ENCODE measurements around the gene MICAL1.
"Not testable (repeated sequence)": the region's sequence is repeated elsewhere in the genome, so short reads cannot be mapped to it uniquely, and the experiment has no call there.

MICAL1 gene

GRCh38 chr6:109473120-109473519 is 17.5 kb upstream of the MICAL1 start:
- Histone ChIP-seq H3K27me3 (ENCODE audit: control insufficient read depth, insufficient read depth, low read length) (no peaks in the 10 kb centered on the region), H3K9ac (ENCODE audit: low read length) (no peak overlapping the region), H3K4me3 (ENCODE audit: low read length) (no peak overlapping the region), H3K36me3 (ENCODE audit: control insufficient read depth, insufficient read depth, low read length) (peaks cover 5% of the 10 kb centered on the region), H3K9me3 (ENCODE audit: control insufficient read depth, low read length) (no peaks in the 10 kb centered on the region), H3K4me1 (ENCODE audit: control insufficient read depth, insufficient read depth, low read length) (peaks cover 7% of the 10 kb centered on the region)

- H3K9ac ChIP-seq (ENCODE audit: low read length): no peak overlapping the region
- no peaks in the 10 kb centered on the region for H3K27me3 ChIP-seq (ENCODE audit: control insufficient read depth, insufficient read depth, low read length)
- H3K9me3 ChIP-seq (ENCODE audit: control insufficient read depth, low read length): no peaks in the 10 kb centered on the region
- peaks cover 1% of the 10 kb centered on the region for H3K4me1 ChIP-seq (ENCODE audit: control insufficient read depth, insufficient read depth, low read length)
- H3K36me3 ChIP-seq (ENCODE audit: control insufficient read depth, insufficient read depth, low read length): peaks cover 5% of the 10 kb centered on the region
- no peak overlapping the region for H3K4me3 ChIP-seq (ENCODE audit: low read length)
These were observed 16.8 kb upstream of the MICAL1 start for GRCh38 chr6:109472132-109472995.

GRCh38 chr6:109471105-109471810 is 15.7 kb upstream of the MICAL1 start:
- H3K4me1 ChIP-seq (ENCODE audit: control insufficient read depth, insufficient read depth, low read length): peaks cover 5% of the 10 kb centered on the region
- H3K4me3 ChIP-seq (ENCODE audit: low read length): no peak overlapping the region
- H3K36me3 ChIP-seq (ENCODE audit: control insufficient read depth, insufficient read depth, low read length): peaks cover 5% of the 10 kb centered on the region
- H3K9ac ChIP-seq (ENCODE audit: low read length): no peak overlapping the region
- no peaks in the 10 kb centered on the region for H3K27me3 ChIP-seq (ENCODE audit: control insufficient read depth, insufficient read depth, low read length)
- no peaks in the 10 kb centered on the region for H3K9me3 ChIP-seq (ENCODE audit: control insufficient read depth, low read length)

- Histone ChIP-seq H3K27me3 (ENCODE audit: control insufficient read depth, insufficient read depth, low read length) (no peaks in the 10 kb centered on the region), H3K9ac (ENCODE audit: low read length) (no peak overlapping the region), H3K4me1 (ENCODE audit: control insufficient read depth, insufficient read depth, low read length) (peaks cover 11% of the 10 kb centered on the region), H3K36me3 (ENCODE audit: control insufficient read depth, insufficient read depth, low read length) (peaks cover 13% of the 10 kb centered on the region), H3K9me3 (ENCODE audit: control insufficient read depth, low read length) (no peaks in the 10 kb centered on the region), H3K4me3 (ENCODE audit: low read length) (no peak overlapping the region)
These were observed 14.1 kb upstream of the MICAL1 start for GRCh38 chr6:109469591-109470189.

GRCh38 chr6:109467696-109468095 is 12.1 kb upstream of the MICAL1 start:
- H3K4me1 ChIP-seq (ENCODE audit: control insufficient read depth, insufficient read depth, low read length): peaks cover 15% of the 10 kb centered on the region
- H3K27me3 ChIP-seq (ENCODE audit: control insufficient read depth, insufficient read depth, low read length): no peaks in the 10 kb centered on the region
- peaks cover 13% of the 10 kb centered on the region for H3K36me3 ChIP-seq (ENCODE audit: control insufficient read depth, insufficient read depth, low read length)
- no peak overlapping the region for H3K9ac ChIP-seq (ENCODE audit: low read length)
- H3K9me3 ChIP-seq (ENCODE audit: control insufficient read depth, low read length): no peaks in the 10 kb centered on the region
- H3K4me3 ChIP-seq (ENCODE audit: low read length): no peak overlapping the region

DNA sequence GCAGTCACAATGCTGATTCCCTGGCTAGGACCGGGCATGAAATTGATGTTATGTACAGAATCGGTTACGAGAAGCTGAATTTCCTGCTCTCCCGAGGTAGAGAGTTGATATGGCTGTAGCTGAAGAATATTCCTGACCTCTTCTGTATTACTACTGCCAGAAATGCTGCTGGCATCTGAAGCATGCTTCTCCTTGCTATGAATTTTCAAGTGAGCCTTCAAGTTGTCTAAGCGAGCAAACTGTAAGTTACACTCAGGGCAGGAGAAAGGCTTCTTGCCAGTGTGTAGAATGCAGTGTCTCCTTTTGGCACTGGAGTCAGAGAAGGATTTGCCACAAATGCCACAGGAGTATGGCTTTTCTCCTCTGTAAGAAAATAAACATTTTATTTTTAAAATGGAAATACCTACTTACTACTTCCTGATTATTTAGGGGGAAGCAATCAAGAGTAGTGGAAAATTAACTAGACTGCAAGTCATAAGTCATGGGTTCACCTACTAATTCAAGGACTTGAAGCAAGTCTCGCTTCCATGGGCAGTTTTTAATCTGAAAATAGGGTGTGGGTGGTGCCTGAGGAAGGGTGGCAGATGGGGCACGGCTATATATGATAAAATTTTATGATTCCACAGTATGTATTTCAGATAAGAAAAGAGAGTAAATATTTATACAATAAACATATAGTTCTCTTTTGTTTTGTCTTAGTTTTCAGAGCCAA is 10.8 kb upstream of the MICAL1 start:
- peaks cover 15% of the 10 kb centered on the region for H3K4me1 ChIP-seq (ENCODE audit: control insufficient read depth, insufficient read depth, low read length)
- no peaks in the 10 kb centered on the region for H3K9me3 ChIP-seq (ENCODE audit: control insufficient read depth, low read length)
- H3K36me3 ChIP-seq (ENCODE audit: control insufficient read depth, insufficient read depth, low read length): peaks cover 8% of the 10 kb centered on the region
- no peak overlapping the region for H3K9ac ChIP-seq (ENCODE audit: low read length)
- no peaks in the 10 kb centered on the region for H3K27me3 ChIP-seq (ENCODE audit: control insufficient read depth, insufficient read depth, low read length)
- no peak overlapping the region for H3K4me3 ChIP-seq (ENCODE audit: low read length)

GRCh38 chr6:109465772-109466171 is 10.2 kb upstream of the MICAL1 start:
- H3K27me3 ChIP-seq (ENCODE audit: control insufficient read depth, insufficient read depth, low read length): no peaks in the 10 kb centered on the region

DNA sequence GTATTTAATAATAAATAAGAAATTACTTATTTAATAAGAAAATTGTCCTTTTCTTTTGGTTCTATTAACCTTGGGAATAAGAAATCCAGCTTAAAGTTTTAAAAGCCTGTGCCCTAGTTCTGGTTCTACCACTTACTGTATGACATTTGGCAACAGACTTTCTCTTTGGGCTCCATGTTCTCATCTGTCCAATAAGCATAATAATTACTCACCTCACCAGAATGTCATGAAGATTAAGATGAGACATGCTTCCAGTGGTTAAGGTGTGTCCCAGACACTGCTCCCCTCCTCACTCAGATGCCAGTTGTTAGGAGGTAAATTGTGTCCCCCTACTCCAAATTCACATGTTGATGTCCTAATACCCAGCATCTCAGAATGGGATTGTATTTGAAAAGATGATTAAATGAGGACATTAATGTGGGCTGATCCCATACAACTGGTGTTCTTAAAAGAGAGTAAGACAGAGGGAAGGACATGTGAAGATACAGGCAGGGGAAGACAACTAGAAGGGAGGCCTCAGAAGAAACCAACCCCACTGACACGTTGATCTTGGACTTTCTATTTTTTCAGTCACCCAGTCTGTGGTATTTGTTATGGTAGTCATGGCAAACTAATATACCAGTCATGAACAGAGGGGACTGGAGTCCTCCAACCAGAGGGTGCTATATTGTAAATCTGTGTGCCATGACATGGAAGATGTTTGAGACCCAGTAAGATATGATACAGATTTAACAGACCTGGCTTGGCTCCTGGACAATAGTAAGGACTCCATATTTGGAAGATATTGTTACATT is 6.4 kb upstream of the MICAL1 start:
- H3K36me3 ChIP-seq (ENCODE audit: control insufficient read depth, insufficient read depth, low read length): peaks cover 8% of the 10 kb centered on the region
- H3K4me1 ChIP-seq (ENCODE audit: control insufficient read depth, insufficient read depth, low read length): peaks cover 37% of the 10 kb centered on the region
- H3K27me3 ChIP-seq (ENCODE audit: control insufficient read depth, insufficient read depth, low read length): no peaks in the 10 kb centered on the region
- no peaks in the 10 kb centered on the region for H3K9me3 ChIP-seq (ENCODE audit: control insufficient read depth, low read length)
- H3K4me3 ChIP-seq (ENCODE audit: low read length): no peak overlapping the region
- no peak overlapping the region for H3K9ac ChIP-seq (ENCODE audit: low read length)

More at GRCh38 chr6:109465772-109466171, 10.2 kb upstream of the MICAL1 start:
- Histone ChIP-seq H3K9ac (ENCODE audit: low read length) (no peak overlapping the region), H3K4me3 (ENCODE audit: low read length) (no peak overlapping the region), H3K4me1 (ENCODE audit: control insufficient read depth, insufficient read depth, low read length) (peaks cover 15% of the 10 kb centered on the region), H3K9me3 (ENCODE audit: control insufficient read depth, low read length) (no peaks in the 10 kb centered on the region), H3K36me3 (ENCODE audit: control insufficient read depth, insufficient read depth, low read length) (peaks cover 8% of the 10 kb centered on the region)

GRCh38 chr6:109461205-109461604 is 5.6 kb upstream of the MICAL1 start:
- H3K27me3 ChIP-seq (ENCODE audit: control insufficient read depth, insufficient read depth, low read length); H3K36me3 ChIP-seq (ENCODE audit: control insufficient read depth, insufficient read depth, low read length); H3K9ac ChIP-seq (ENCODE audit: low read length); H3K9me3 ChIP-seq (ENCODE audit: control insufficient read depth, low read length); H3K4me3 ChIP-seq (ENCODE audit: low read length): not testable (repeated sequence)
- H3K4me1 ChIP-seq (ENCODE audit: control insufficient read depth, insufficient read depth, low read length): peaks cover 38% of the 10 kb centered on the region

DNA sequence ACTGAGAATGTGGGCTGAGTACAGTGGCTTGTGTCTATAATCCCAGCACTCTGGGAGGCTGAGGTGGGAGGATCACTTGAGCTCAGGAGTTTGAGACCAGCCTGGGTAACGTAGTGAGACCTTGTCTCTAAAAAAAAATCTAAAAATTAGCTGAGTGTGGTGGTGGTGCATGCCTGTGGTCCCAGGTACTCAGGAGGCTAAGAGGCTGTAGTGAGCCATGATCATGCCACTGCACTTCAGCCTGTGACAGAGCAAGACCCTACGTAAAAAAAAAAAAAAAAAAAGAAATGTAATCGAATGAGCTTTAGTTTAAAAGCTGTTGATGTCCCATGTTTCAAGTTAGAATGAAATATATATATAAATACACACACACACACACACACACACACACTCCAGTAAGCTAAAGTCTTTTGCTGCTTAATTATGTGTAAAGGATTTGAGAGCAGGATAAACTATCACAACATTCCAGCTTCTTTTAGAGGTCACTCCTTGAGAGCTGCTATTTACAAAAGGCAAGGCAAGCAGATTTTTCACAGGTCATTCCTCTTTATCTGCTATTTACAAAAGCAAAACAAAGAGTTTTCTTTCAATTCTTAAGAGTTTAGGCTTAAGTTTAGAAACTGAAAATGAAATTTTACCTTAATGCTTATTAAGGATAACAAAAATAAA is 4.7 kb upstream of the MICAL1 start:
- H3K27me3 ChIP-seq (ENCODE audit: control insufficient read depth, insufficient read depth, low read length): no peaks in the 10 kb centered on the region
- peaks cover 33% of the 10 kb centered on the region for H3K4me1 ChIP-seq (ENCODE audit: control insufficient read depth, insufficient read depth, low read length)
- H3K9ac ChIP-seq (ENCODE audit: low read length): no peak overlapping the region
- H3K36me3 ChIP-seq (ENCODE audit: control insufficient read depth, insufficient read depth, low read length): peaks cover 3% of the 10 kb centered on the region
- no peak overlapping the region for H3K4me3 ChIP-seq (ENCODE audit: low read length)
- H3K9me3 ChIP-seq (ENCODE audit: control insufficient read depth, low read length): no peaks in the 10 kb centered on the region

Measured in mucosa of stomach (tissue), 1 donor.